Measurements from ENCODE around the gene CPEB2.
A peak's percentile ranks its signal among the peaks of the same experiment; 100 is the strongest.

CPEB2 gene

DNA sequence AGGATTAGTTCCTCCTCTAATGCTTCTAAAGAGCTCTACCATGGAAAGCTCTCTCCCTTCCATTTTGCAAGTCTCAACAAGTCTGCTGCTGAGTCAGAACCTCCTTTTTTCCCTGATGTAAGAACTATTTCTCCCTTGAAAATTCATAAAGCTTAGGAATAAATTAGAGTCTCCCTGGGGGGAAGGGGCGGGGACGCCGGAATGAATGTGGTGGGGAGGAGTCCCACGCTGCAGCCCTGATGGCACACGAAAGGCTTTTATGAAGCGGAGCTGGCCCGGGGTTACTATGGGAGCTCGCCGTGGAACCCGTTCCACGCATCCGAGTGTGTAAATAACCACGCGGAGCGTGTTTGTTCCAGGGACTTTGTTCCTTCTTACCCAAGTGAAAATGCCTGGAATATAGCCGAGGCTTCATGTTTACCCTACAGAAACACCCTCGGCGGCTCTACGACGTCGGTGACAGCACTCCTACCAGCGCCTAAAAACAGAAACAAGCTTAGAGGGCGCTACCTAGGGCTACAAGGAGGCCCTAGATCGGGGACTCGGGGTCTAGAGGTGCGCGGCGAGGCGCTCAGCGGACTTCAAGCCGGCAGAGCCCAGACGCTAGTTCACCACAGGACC is 923 bp upstream of the CPEB2 start:
- Histone ChIP-seq H3K27ac (peak overlapping the region; percentile 93), H3K9me3 (ENCODE audit: severe bottlenecking) (no peaks in the 10 kb centered on the region), H3K36me3 (no peaks in the 10 kb centered on the region), H3K27me3 (ENCODE audit: insufficient read depth, low read depth, severe bottlenecking) (no peaks in the 10 kb centered on the region), H3K4me3 (ENCODE audit: low read depth, low read length) (peak overlapping the region; percentile 75)
- DNase-seq, result peak; percentile 69
- TF ChIP-seq, protein P1, sequence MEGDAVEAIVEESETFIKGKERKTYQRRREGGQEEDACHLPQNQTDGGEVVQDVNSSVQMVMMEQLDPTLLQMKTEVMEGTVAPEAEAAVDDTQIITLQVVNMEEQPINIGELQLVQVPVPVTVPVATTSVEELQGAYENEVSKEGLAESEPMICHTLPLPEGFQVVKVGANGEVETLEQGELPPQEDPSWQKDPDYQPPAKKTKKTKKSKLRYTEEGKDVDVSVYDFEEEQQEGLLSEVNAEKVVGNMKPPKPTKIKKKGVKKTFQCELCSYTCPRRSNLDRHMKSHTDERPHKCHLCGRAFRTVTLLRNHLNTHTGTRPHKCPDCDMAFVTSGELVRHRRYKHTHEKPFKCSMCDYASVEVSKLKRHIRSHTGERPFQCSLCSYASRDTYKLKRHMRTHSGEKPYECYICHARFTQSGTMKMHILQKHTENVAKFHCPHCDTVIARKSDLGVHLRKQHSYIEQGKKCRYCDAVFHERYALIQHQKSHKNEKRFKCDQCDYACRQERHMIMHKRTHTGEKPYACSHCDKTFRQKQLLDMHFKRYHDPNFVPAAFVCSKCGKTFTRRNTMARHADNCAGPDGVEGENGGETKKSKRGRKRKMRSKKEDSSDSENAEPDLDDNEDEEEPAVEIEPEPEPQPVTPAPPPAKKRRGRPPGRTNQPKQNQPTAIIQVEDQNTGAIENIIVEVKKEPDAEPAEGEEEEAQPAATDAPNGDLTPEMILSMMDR (IDR thresholded peaks at IDR 0.05; ENCODE audit: low read depth, low read length), result no peak

GRCh38 chr4:15002659-15003400 is 549 bp downstream of the CPEB2 start:
- TF ChIP-seq, protein P1 (IDR thresholded peaks at IDR 0.05; ENCODE audit: low read depth, low read length), result no peak
- DNase-seq, result peak; percentile 82

GRCh38 chr4:15003401-15003890 is 1.2 kb downstream of the CPEB2 start:
- peak; percentile 47 for DNase-seq
- Histone ChIP-seq H3K27me3 (ENCODE audit: insufficient read depth, low read depth, severe bottlenecking) (no peaks in the 10 kb centered on the region), H3K36me3 (no peaks in the 10 kb centered on the region), H3K9me3 (ENCODE audit: severe bottlenecking) (no peaks in the 10 kb centered on the region), H3K27ac (peak overlapping the region; percentile 93), H3K4me3 (ENCODE audit: low read depth, low read length) (peak overlapping the region; percentile 75)
- TF ChIP-seq, protein P1 (IDR thresholded peaks at IDR 0.05; ENCODE audit: low read depth, low read length), result no peak

More at GRCh38 chr4:15002659-15003400, 549 bp downstream of the CPEB2 start:
- peak overlapping the region; percentile 75 for H3K4me3 ChIP-seq (ENCODE audit: low read depth, low read length)
- H3K36me3 ChIP-seq, result no peaks in the 10 kb centered on the region
- H3K9me3 ChIP-seq (ENCODE audit: severe bottlenecking), result no peaks in the 10 kb centered on the region
- H3K27me3 ChIP-seq (ENCODE audit: insufficient read depth, low read depth, severe bottlenecking), result no peaks in the 10 kb centered on the region
- H3K27ac ChIP-seq, result peak overlapping the region; percentile 93

DNA sequence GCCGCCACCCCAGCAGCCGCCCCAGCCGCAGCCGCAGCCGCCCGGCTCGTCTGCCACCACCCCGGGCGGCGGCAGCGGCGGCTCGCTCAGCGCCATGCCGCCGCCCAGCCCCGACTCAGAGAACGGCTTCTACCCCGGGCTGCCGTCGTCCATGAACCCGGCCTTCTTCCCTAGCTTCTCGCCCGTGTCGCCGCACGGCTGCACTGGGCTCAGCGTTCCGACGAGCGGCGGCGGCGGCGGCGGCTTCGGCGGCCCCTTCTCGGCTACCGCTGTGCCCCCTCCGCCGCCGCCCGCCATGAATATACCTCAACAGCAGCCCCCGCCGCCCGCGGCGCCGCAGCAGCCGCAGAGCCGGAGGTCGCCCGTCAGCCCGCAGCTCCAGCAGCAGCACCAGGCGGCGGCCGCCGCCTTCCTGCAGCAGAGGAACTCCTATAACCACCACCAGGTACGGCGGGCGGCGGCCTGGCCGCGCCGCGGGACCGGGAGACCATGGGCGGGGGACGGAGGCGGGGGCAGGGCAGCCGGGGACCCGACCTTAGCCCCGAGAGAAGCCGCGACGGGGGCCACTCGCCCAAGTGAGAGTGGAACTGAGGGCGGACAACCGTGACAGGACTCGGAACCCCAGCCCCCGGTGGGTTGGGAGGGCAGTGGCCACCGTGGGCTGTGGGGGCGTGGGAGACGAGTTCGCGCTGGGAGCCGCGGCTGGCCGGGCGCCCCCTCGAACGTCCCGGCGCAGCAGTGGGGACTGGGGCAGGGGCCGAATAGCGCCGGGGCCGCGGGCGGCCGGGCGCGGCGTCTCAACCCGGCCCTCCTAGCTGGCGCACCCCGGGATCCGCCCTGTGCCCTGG is 1.8 kb downstream of the CPEB2 start:
- TF ChIP-seq, protein P1 (IDR thresholded peaks at IDR 0.05; ENCODE audit: low read depth, low read length), result no peak
- no peaks in the 10 kb centered on the region; the same call in 1 of the 2 replicates for H3K36me3 ChIP-seq
- H3K27ac ChIP-seq, result peak overlapping the region; percentile 79
- DNase-seq, result peak; percentile 45
- H3K9me3 ChIP-seq (ENCODE audit: severe bottlenecking), result no peaks in the 10 kb centered on the region
- H3K4me3 ChIP-seq (ENCODE audit: low read depth, low read length), result peak overlapping the region; percentile 75
- no peaks in the 10 kb centered on the region for H3K27me3 ChIP-seq (ENCODE audit: insufficient read depth, low read depth, severe bottlenecking)

DNA sequence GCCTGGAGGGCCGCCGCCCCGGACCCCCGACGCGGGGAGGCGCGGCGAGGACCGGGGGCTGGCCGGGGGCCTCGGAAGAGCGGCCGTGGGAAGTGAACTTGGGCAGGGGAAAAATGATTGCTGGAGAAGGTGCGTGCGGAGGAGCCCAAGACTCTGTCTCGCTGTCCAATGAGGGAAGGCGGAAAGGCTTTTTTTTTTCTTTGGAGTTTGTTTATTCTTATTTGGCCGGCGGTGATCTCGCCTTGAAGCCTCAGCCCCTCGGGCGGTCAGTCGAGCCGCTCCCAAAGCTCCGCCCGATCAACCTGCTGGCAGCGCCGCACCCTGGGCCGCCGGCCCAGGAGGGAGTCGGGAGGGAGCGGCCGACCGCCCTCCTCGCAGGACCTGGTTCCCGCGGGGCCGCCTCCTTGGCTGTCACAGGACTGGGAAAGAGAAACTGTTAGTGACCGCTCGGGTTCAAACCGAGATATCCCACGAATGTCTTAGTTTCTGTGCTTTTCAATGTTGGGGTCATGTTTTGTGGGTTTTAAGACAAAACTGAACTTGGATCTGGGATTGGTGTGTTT is 2.5 kb downstream of the CPEB2 start:
- H3K27ac ChIP-seq, result peak overlapping the region; percentile 79
- no peaks in the 10 kb centered on the region for H3K9me3 ChIP-seq (ENCODE audit: severe bottlenecking)
- TF ChIP-seq, protein P1 (IDR thresholded peaks at IDR 0.05; ENCODE audit: low read depth, low read length), result no peak
- peak; percentile 58 for DNase-seq
- no peaks in the 10 kb centered on the region; the same call in 1 of the 2 replicates for H3K36me3 ChIP-seq
- no peaks in the 10 kb centered on the region for H3K27me3 ChIP-seq (ENCODE audit: insufficient read depth, low read depth, severe bottlenecking)
- H3K4me3 ChIP-seq (ENCODE audit: low read depth, low read length), result peak overlapping the region; percentile 75

Data from WERI-Rb-1 (cell line).